Stimulated activated CD4-positive, alpha-beta T cell treated with anti-CD3 and anti-CD28 coated beads, TNF-alpha, amount 100 ng/mL, for 1 hour (primary cell): Measurements from ENCODE around the gene HIF3A.
"Not testable (repeated sequence)": the region's sequence is repeated elsewhere in the genome, so short reads cannot be mapped to it uniquely, and the experiment has no call there.

Experiments used
- DNase-seq, 3 donors: peaks; one replicate each; pipeline ENCODE4 v3.0.0-alpha.2; 2020; ENCODE audit warnings: low read depth in 3 of 3, low spot score in 1 of 3

HIF3A gene

GRCh38 chr19:46291829-46292228, 5.0 kb upstream of the HIF3A start:
- DNase-seq, result no peak

GRCh38 chr19:46294494-46294893, 2.3 kb upstream of the HIF3A start:
- no peak for DNase-seq

GRCh38 chr19:46295401-46296201, 1.2 kb upstream of the HIF3A start:
- DNase-seq, result no peak

DNA sequence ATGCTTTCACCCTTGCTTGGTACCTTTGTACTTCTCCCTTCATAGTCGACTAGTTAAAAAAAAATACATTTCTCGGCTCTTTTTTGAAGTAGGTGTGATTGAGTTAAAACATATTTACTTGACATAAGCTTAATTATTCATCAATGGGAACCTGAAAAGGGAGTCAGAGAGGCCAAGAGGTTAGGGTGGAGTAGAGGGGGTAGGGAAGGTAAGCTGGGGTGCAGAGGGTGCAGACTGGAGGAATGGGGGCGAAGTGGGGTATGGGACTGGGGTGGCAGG, 701 bp upstream of the HIF3A start:
- no peak for DNase-seq

DNA sequence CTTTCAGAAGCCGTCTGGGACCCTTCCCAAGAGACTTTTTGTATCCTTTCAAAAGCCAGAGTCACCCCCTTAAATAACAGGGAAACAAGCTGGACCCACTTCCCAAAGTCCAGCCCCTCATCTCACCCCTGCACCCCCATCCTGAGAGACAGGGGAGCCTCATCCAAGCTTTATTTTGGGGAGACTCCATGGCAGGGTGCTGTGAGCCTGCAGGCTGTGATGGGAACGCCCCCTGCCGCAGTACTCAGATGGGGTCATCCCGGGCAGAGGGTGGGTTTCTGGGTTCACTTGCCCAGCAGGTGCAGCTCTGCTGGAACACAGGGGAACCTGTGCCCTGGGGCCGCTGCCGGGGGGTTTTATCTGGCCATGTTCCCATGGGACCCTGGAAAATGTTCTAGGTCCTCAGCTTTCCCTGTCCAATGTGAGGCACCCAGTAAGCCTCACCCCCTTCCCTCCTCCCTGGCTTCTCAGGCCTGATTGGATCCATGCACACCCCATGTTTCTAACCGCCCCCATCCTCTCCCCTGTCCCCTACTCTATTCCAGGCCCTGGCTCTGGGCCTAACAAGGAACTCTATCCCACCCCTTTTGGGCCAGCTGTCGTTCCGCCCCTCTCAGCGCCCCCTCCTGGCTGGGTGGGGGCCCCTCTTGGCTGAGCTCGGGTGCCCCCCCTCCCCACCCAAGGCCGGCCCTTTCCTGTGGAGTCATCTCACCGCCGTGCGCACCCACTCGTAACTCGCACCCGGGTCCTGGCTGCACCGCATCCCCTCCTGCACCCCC, 1.0 kb downstream of the HIF3A start:
- DNase-seq, result no peak

- DNase-seq, result no peak
These were observed 1.7 kb downstream of the HIF3A start for GRCh38 chr19:46298479-46299003.

DNA sequence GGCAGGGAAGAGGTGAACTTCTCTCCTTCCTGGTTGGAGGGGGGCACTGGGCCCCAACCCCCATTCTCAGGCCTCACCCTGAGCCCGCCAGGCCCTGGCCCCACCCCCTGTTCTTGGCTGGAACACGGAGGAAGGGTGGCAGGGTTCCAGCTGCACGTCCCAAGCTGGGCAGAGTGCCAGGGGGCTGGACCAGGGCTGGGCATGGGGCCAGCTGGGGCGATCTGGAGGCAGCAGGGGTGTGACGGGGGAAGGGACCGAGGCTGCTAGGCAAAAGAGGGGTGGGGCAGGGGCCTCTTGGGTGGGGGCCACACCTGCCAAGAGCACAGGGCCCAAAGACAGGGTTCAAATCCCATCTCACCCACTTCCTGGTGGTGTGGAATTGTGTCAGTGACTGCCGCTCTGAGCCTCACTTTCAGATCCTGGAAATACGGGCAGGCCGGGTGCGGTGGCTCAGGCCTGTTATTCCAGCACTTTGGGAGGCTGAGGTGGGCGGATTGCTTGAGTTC, 2.2 kb downstream of the HIF3A start:
- DNase-seq, result no peak

GRCh38 chr19:46299695-46300094, 2.9 kb downstream of the HIF3A start:
- no peak for DNase-seq

- no peak for DNase-seq
These were observed 6.5 kb downstream of the HIF3A start for GRCh38 chr19:46303322-46303690.

DNA sequence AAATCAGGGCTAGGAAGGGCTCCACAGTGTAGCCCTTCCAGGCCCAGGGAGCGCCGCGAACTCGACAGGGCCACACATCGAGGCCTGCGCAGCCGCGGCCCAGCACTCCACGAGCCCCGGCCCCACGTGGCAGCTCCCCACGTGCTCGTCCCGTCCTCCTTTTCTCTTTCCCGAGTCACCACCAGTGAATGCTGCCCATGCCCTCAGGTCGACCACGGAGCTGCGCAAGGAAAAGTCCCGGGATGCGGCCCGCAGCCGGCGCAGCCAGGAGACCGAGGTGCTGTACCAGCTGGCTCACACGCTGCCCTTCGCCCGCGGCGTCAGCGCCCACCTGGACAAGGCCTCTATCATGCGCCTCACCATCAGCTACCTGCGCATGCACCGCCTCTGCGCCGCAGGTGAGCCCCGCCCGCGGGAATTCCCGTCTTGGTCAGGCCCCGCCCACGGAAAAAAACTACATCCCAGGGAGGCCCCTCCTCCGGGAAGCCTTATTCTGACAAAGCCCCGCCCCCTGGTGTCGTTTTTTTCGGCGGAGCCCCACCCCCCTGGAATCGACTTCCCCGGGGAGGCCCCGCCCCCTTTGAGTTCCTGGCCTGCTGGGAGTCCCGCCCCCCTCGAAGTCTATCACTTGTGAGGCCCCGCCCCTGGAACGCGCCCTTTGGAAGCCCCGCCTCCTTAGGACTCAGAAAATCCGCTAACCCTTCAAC, 7.0 kb downstream of the HIF3A start:
- no peak for DNase-seq

GRCh38 chr19:46306501-46306900, 9.7 kb downstream of the HIF3A start:
- no peak for DNase-seq

- DNase-seq, result no peak
These were observed 11.7 kb downstream of the HIF3A start for GRCh38 chr19:46308510-46308909.

DNA sequence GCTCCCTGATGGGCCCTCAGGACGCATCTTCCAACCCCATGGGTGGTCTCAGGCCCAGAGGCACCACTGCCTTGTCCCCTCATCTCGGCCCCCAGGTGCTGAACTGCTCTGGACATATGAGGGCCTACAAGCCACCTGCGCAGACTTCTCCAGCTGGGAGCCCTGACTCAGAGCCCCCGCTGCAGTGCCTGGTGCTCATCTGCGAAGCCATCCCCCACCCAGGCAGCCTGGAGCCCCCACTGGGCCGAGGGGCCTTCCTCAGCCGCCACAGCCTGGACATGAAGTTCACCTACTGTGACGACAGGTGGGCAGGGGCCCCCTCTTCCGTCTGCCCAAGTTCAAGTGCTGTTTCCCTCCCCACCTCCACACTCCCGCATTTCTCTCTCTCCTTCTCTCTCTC, 12.2 kb downstream of the HIF3A start:
- no peak for DNase-seq

GRCh38 chr19:46311444-46311843, 14.6 kb downstream of the HIF3A start:
- no peak for DNase-seq

GRCh38 chr19:46313540-46314469, 17.0 kb downstream of the HIF3A start:
- DNase-seq, result not testable (repeated sequence)

GRCh38 chr19:46317339-46317738, 20.5 kb downstream of the HIF3A start:
- DNase-seq, result no peak

GRCh38 chr19:46319613-46320012, 22.8 kb downstream of the HIF3A start:
- DNase-seq, result no peak

- no peak for DNase-seq
These were observed 23.7 kb downstream of the HIF3A start for GRCh38 chr19:46320559-46320958.

- DNase-seq, result no peak
These were observed 24.8 kb downstream of the HIF3A start for GRCh38 chr19:46321653-46322052.

DNA sequence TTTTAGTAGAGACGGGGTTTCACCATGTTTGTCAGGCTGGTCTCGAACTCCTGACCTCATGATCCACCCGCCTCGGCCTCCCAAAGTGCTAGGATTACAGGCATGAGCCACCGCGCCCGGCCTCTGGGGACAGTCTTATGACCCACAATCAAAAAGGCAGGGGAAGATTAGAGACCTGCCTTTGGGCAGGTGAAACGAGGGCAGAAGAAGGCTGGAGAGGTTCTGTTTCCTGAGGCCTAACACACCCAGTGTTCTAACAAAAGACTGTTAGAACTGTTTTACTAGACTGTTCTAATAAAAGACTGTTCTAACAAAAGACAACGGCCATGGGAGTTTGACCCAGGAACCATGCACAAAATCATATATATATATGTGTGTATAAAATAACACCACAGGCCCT, 26.4 kb downstream of the HIF3A start:
- DNase-seq, result not testable (repeated sequence)

DNA sequence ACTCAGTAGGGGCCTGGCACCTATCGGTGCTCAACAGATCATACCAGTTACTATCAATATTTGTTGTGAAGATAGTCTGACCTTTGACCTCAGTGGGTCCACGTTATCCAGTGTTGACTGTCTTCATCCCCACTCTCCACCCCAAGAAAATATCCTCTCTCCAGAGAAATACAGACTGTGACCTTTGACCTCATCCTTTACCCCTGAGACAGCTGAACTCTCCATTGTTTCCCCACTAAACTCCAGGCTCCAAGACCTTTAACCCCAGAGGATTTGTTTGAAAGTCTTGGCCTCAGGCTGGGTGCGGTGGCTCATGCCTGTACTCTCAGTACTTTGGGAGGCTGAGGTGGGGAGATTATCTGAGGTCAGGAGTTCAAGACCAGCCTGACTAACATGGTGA, 27.4 kb downstream of the HIF3A start:
- DNase-seq, result no peak
